A549 (cell line): ENCODE results near the gene TCF25. TPM values are rescaled to one million over a fixed set of nuclear protein-coding genes. Genes with fewer than 3 reads are reported as not detected.

Source experiments
- ATAC-seq, 2 experiments: fragments of 200-7000 bp in 1 of 2; fragments of >200 bp in 1 of 2; cut with Nextera tagmentation in 1 of 2; cut with Tn5 transposase in 1 of 2; 3 replicates each; pipeline versions ENCODE4 v1.8.0 to v1.9.1; 2018 to 2020; ENCODE audit warnings: mild to moderate bottlenecking in 1 of 2, moderate library complexity in 1 of 2
- CTCF ChIA-PET: fragments of 300-600 bp; sonication (Branson Sonifier 250); formaldehyde crosslinking; extraction: SDS; loops from one replicate; lab custom pipeline; 2021; ENCODE audit warnings: antibody characterized with exemption, inconsistent platforms; lab: Yijun Ruan, JAX
- POLR2A ChIA-PET: fragments of 350-600 bp; formaldehyde crosslinking; extraction: SDS; loops from one replicate; lab custom pipeline; 2021; ENCODE audit warnings: antibody characterized with exemption, inconsistent platforms; lab: Yijun Ruan, JAX
- DNase-seq, 2 experiments: peaks; one replicate each; pipeline versions ENCODE4 v3.0.0 to v3.0.0-alpha.2; 2011 to 2016; ENCODE audit warnings: low read depth in 1 of 2, low spot score in 1 of 2
- FAIRE-seq: peaks from 2 replicates; lab custom pipeline; 2011; peaks lifted over from hg19 to GRCh38; lab: Jason Lieb, UNC
- H3K27ac ChIP-seq, 2 experiments: fragments of >200 bp; sonication (Bioruptor Twin); formaldehyde crosslinking; 3 replicates each; pipeline ENCODE4 v1.5.1; 2016 to 2017
- H3K4me1 ChIP-seq: fragments of >200 bp; sonication (Bioruptor Twin); formaldehyde crosslinking; 3 replicates; pipeline ENCODE4 v1.6.1; 2016
- H3K4me2 ChIP-seq: fragments of >200 bp; sonication (Bioruptor Twin); formaldehyde crosslinking; 3 replicates; pipeline ENCODE4 v1.6.1; 2016
- H3K4me3 ChIP-seq: fragments of >200 bp; sonication (Bioruptor Twin); formaldehyde crosslinking; 3 replicates; pipeline ENCODE4 v1.5.1; 2016
- H3K9me3 ChIP-seq: fragments of >200 bp; sonication (Bioruptor Twin); formaldehyde crosslinking; 3 replicates; pipeline ENCODE4 v1.6.1; 2016
- BHLHE40 ChIP-seq: IDR thresholded peaks from 2 replicates; pipeline ENCODE4 v1.6.1; 2012; ENCODE audit warnings: low read depth, low read length, inconsistent platforms
- CBX2 ChIP-seq: fragments of 200-600 bp; sonication (generic); IDR thresholded peaks from 2 replicates; pipeline ENCODE4 v1.6.1; 2016; ENCODE audit warnings: low read depth, mild to moderate bottlenecking, borderline replicate concordance
- CHD2 ChIP-seq: fragments of 150-350 bp; IDR thresholded peaks from 2 replicates; pipeline ENCODE4 v1.6.1; 2014; ENCODE audit warnings: low read length; ENCODE audit not compliant: partially characterized antibody
- CHD4 ChIP-seq: fragments of 200-600 bp; sonication (generic); IDR thresholded peaks from 2 replicates; pipeline ENCODE4 v1.6.1; 2016; ENCODE audit warnings: antibody characterized with exemption, mild to moderate bottlenecking, borderline replicate concordance
- EP300 ChIP-seq, 2 experiments: fragments of >200 bp; sonication (Bioruptor Twin); formaldehyde crosslinking; IDR thresholded peaks; 2 replicates in 1 of 2; 3 replicates in 1 of 2; pipeline ENCODE4 v1.6.1; 2016 to 2017
- ESRRA ChIP-seq: fragments of 150-350 bp; IDR thresholded peaks from 2 replicates; pipeline ENCODE4 v1.6.1; 2014; ENCODE audit warnings: mild to moderate bottlenecking, low read length, borderline replicate concordance
- FOSB ChIP-seq: fragments of 250-450 bp; sonication (Bioruptor Pico); IDR thresholded peaks from 2 replicates; pipeline ENCODE4 v1.5.0; 2020; ENCODE audit warnings: mild to moderate bottlenecking, moderate library complexity
- FOSL2 ChIP-seq, 2 experiments: fragments of 450-650 bp in 1 of 2; fragments of >200 bp in 1 of 2; sonication (Bioruptor Twin) in 1 of 2; formaldehyde crosslinking; IDR thresholded peaks; 2 replicates each; pipeline versions ENCODE4 v1.5.0 to v1.6.1; 2016 to 2020; ENCODE audit warnings: mild to moderate bottlenecking in 1 of 2, moderate library complexity in 1 of 2
- GATA3 ChIP-seq: IDR thresholded peaks from 2 replicates; pipeline ENCODE4 v1.6.1; 2012; ENCODE audit warnings: borderline replicate concordance
- HEYL ChIP-seq: fragments of 250-450 bp; sonication (Bioruptor Pico); IDR thresholded peaks from 2 replicates; pipeline ENCODE4 v1.8.0; 2021; ENCODE audit warnings: mild to moderate bottlenecking, moderate library complexity
- HOXA7 ChIP-seq: fragments of 250-450 bp; sonication (Bioruptor Pico); IDR thresholded peaks from 2 replicates; pipeline ENCODE4 v1.5.0; 2020; ENCODE audit warnings: mild to moderate bottlenecking, moderate library complexity
- KDM1A ChIP-seq: fragments of 200-600 bp; sonication (generic); IDR thresholded peaks from 2 replicates; pipeline ENCODE4 v1.6.1; 2016; ENCODE audit warnings: low read depth, mild to moderate bottlenecking
- KDM5A ChIP-seq: fragments of 200-600 bp; sonication (generic); IDR thresholded peaks from 2 replicates; pipeline ENCODE4 v1.6.1; 2016; ENCODE audit warnings: antibody characterized with exemption, mild to moderate bottlenecking
- MAZ ChIP-seq: fragments of 150-350 bp; IDR thresholded peaks from 2 replicates; pipeline ENCODE4 v1.6.1; 2014; ENCODE audit warnings: antibody characterized with exemption, low read depth, low read length, borderline replicate concordance
- MYC ChIP-seq: IDR thresholded peaks from 2 replicates; pipeline ENCODE4 v1.6.1; 2012; ENCODE audit warnings: mild to moderate bottlenecking, inconsistent platforms, low read length, improper control_type of control experiment, borderline replicate concordance
- NR3C1 ChIP-seq: fragments of >200 bp; sonication (Bioruptor Twin); formaldehyde crosslinking; IDR thresholded peaks from 3 replicates; pipeline ENCODE4 v1.6.1; 2017
- POLR2A ChIP-seq: IDR thresholded peaks from 2 replicates; pipeline ENCODE4 v1.6.1; 2012; ENCODE audit warnings: mild to moderate bottlenecking, low read length
- RAD21 ChIP-seq, 2 experiments: fragments of >200 bp in 1 of 2; sonication (Bioruptor Twin) in 1 of 2; formaldehyde crosslinking in 1 of 2; IDR thresholded peaks in 1 of 2; conservative IDR thresholded peaks in 1 of 2; 2 replicates in 1 of 2; 3 replicates in 1 of 2; pipeline ENCODE4 v1.6.1; 2012 to 2018; ENCODE audit warnings: inconsistent platforms in 1 of 2
- RFX5 ChIP-seq: fragments of 450-650 bp; IDR thresholded peaks from 2 replicates; pipeline ENCODE4 v1.7.1; 2014; ENCODE audit warnings: antibody characterized with exemption, mild to moderate bottlenecking, moderate library complexity
- RNF2 ChIP-seq: fragments of 200-600 bp; sonication (generic); IDR thresholded peaks from 2 replicates; pipeline ENCODE4 v1.6.1; 2016; ENCODE audit warnings: low read depth, mild to moderate bottlenecking, antibody characterized with exemption, moderate library complexity, borderline replicate concordance
- SMC3 ChIP-seq: fragments of >200 bp; sonication (Bioruptor Twin); formaldehyde crosslinking; IDR thresholded peaks from 3 replicates; pipeline ENCODE4 v1.6.1; 2018; ENCODE audit warnings: inconsistent platforms
- SREBF2 ChIP-seq: fragments of 450-650 bp; IDR thresholded peaks from 2 replicates; pipeline ENCODE4 v1.6.1; 2014; ENCODE audit warnings: mild to moderate bottlenecking, moderate library complexity
- TFCP2L1 ChIP-seq: fragments of 250-450 bp; sonication (Bioruptor Pico); IDR thresholded peaks from 2 replicates; pipeline ENCODE4 v1.5.0; 2021; ENCODE audit warnings: mild to moderate bottlenecking
- ZFP36 ChIP-seq: fragments of 450-650 bp; IDR thresholded peaks from 2 replicates; pipeline ENCODE4 v1.6.1; 2014; ENCODE audit warnings: borderline replicate concordance; ENCODE audit not compliant: partially characterized antibody
- ZSCAN20 ChIP-seq: fragments of 250-450 bp; sonication (Bioruptor Pico); IDR thresholded peaks from 2 replicates; pipeline ENCODE4 v1.8.0; 2022; ENCODE audit warnings: mild to moderate bottlenecking, moderate library complexity
- WGBS: methylation state at CpG from one replicate; pipeline ENCODE4 v1.1.6; 2017; ENCODE audit errors: missing lambda C conversion rate; 5-methylcytosine and 5-hydroxymethylcytosine counted together
- polyA plus RNA-seq, 4 experiments: library from polyadenylated mRNA; depleted of rRNA in 3 of 4; stranded (reverse); fragments of >200 nt; fragmentation: RNase III in 1 of 4; extraction: RNeasy Plus Mini Kit Qiagen cat#74134 plus additional on column Dnase treatment in 1 of 4; gene quantifications; 2 replicates in 3 of 4; 3 replicates in 1 of 4; pipeline ENCODE4 v1.2.3, GENCODE V29; 2011 to 2017
- TF ChIP-seq, protein P1 (sequence below): fragments of 150-350 bp; IDR thresholded peaks from 2 replicates; pipeline ENCODE4 v1.6.1; 2014; ENCODE audit warnings: low read depth, mild to moderate bottlenecking, low read length
- TF ChIP-seq, protein P2 (sequence below): fragments of >200 bp; sonication (Bioruptor Twin); formaldehyde crosslinking; IDR thresholded peaks from 2 replicates; pipeline ENCODE4 v1.6.1; 2016
- TF ChIP-seq, protein P3 (sequence below): IDR thresholded peaks from 2 replicates; pipeline ENCODE4 v1.6.1; 2012; ENCODE audit warnings: low read depth, borderline replicate concordance
- TF ChIP-seq, protein P4 (sequence below): fragments of >200 bp; sonication (Bioruptor Twin); formaldehyde crosslinking; IDR thresholded peaks from 3 replicates; pipeline ENCODE4 v1.5.1; 2016
- TF ChIP-seq, protein P5 (sequence below): fragments of 250-450 bp; sonication (Bioruptor Pico); IDR thresholded peaks from 2 replicates; pipeline ENCODE4 v1.5.0; 2020; ENCODE audit warnings: low read depth, mild to moderate bottlenecking, moderate library complexity

Gene TCF25
- polyA plus RNA-seq, 2 of the 4 experiments (the other 2 are of a cell fraction), result 125 TPM

DNA sequence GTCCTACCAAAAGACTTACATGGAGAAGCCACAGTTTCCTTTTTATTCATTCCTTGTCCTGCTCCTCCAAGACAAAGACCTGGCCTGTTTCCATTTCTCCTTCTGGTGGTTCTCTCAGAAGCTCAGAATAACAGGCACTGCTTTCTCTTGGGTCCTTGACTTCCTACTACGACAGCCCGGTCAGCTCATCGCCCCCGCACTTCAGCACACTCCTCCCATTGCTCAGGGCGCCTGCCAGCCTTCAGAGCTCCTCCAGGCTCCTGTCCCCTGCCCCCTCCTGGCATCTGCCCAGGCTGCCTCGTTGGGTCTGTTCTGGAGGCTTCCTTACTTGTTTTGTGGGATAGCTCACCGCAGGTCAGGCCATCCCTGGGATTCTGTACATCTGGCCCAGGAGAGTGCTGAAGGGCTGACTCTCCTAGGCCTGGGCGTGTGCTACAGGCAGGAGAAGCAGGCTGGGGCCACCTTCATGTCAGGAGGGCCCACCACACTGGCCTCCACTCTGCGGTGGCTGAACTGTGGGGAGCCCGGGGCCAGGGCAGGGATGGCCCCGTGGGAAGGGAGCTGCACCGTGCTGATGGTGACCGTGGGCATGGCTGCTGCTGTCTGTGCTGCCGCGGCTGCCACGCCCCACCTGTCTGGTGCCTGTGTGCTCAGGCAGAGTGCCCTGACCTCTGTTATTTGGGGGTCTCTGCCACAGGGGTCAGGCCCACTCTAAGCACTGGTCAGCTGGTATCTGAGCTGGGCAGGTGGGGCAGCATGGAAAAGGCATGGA, 17.7 kb downstream of the TCF25 start:
- FAIRE-seq (no peak), ATAC-seq (no peak)
- WGBS, result 93% methylated on average over 14 of the region's 16 CpGs
- TF ChIP-seq ZFP36 (no peak), CBX2 (no peak), ESRRA (no peak), NR3C1 (no peak), KDM1A (no peak), MYC (no peak), TFCP2L1 (CRISPR knock-in tag) (no peak), GATA3 (no peak), POLR2A (no peak), RFX5 (no peak), RNF2 (no peak), SMC3 (no peak)
- TF ChIP-seq, protein P1, sequence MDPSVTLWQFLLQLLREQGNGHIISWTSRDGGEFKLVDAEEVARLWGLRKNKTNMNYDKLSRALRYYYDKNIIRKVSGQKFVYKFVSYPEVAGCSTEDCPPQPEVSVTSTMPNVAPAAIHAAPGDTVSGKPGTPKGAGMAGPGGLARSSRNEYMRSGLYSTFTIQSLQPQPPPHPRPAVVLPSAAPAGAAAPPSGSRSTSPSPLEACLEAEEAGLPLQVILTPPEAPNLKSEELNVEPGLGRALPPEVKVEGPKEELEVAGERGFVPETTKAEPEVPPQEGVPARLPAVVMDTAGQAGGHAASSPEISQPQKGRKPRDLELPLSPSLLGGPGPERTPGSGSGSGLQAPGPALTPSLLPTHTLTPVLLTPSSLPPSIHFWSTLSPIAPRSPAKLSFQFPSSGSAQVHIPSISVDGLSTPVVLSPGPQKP, result no peak
- TF ChIP-seq, protein P2, sequence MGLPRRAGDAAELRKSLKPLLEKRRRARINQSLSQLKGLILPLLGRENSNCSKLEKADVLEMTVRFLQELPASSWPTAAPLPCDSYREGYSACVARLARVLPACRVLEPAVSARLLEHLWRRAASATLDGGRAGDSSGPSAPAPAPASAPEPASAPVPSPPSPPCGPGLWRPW, result no peak
- TF ChIP-seq, all 56 proteins: peak for 0
- ChIA-PET POLR2A (no interaction called here), CTCF (interaction anchor here (0.8 to 1.6 kb wide), 5 partner anchors 10 to 191 kb away, joined by 3 to 6 read pairs (median 4); partner anchors contain the start of gene DEF8)
- no peaks in the 10 kb centered on the region for H3K4me1 ChIP-seq
- no peak overlapping the region for H3K27ac ChIP-seq
- H3K4me2 ChIP-seq, result no peak overlapping the region
- no peaks in the 10 kb centered on the region for H3K9me3 ChIP-seq
- H3K4me3 ChIP-seq, result no peak overlapping the region
- no peak for DNase-seq

DNA sequence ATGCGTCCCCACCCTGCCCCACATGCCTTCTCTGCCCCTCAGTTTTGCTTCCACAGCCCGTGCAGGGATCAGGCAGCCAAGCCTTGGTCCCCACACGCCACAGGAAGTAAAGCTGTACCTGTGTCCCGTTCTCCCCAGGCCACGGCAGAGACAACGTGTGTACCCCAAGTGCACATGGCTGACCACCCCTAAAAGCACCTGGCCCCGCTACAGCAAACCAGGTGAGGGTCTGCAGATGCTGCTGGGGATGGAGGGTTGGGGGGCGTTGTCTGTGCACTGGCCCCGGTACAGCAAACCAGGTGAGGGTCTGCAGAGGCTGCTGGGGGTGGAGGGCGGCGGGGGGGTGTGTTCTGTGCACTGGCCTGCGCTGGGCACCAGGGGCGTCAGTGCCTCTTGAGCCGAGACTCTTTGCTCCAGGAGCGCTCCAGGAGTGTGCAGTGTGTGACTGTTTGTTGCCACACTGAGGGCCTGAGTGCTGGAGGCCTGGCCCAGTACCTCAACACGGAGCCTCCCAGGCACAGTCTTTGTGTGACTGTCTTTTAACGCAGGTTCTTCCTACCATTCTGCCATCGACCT, 18.8 kb downstream of the TCF25 start:
- DNase-seq (no peak), ATAC-seq (peak; percentile 56 to 57; a peak in 5 of 6 replicates), FAIRE-seq (no peak)
- ChIA-PET POLR2A (no interaction called here), CTCF (interaction anchor here (0.8 to 2.3 kb wide), 3 partner anchors 16 to 192 kb away, joined by 3 to 6 read pairs (median 6); no protein-coding TSS in a partner anchor)
- WGBS, result 91% methylated on average over 14 of the region's 18 CpGs
- TF ChIP-seq SREBF2, result no peak
- TF ChIP-seq FOSL2 (IDR thresholded peaks at IDR 0.05), result no peak
- TF ChIP-seq FOSL2 (CRISPR knock-in tag; IDR thresholded peaks at IDR 0.05), result no peak
- TF ChIP-seq BHLHE40, result no peak
- TF ChIP-seq, protein P3, sequence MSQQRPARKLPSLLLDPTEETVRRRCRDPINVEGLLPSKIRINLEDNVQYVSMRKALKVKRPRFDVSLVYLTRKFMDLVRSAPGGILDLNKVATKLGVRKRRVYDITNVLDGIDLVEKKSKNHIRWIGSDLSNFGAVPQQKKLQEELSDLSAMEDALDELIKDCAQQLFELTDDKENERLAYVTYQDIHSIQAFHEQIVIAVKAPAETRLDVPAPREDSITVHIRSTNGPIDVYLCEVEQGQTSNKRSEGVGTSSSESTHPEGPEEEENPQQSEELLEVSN, result no peak
- no peak for TF ChIP-seq CHD2
- no peak for TF ChIP-seq EP300 (IDR thresholded peaks at IDR 0.05)
- no peak for TF ChIP-seq FOSB (CRISPR knock-in tag)
- TF ChIP-seq RAD21 (conservative IDR thresholded peaks at IDR 0.05 in 1 of 2, IDR thresholded peaks at IDR 0.05 in 1 of 2), result no peak
- no peak for TF ChIP-seq ZSCAN20 (CRISPR knock-in tag)
- no peak for TF ChIP-seq CHD4
- TF ChIP-seq KDM5A, result no peak
- TF ChIP-seq, protein P4, sequence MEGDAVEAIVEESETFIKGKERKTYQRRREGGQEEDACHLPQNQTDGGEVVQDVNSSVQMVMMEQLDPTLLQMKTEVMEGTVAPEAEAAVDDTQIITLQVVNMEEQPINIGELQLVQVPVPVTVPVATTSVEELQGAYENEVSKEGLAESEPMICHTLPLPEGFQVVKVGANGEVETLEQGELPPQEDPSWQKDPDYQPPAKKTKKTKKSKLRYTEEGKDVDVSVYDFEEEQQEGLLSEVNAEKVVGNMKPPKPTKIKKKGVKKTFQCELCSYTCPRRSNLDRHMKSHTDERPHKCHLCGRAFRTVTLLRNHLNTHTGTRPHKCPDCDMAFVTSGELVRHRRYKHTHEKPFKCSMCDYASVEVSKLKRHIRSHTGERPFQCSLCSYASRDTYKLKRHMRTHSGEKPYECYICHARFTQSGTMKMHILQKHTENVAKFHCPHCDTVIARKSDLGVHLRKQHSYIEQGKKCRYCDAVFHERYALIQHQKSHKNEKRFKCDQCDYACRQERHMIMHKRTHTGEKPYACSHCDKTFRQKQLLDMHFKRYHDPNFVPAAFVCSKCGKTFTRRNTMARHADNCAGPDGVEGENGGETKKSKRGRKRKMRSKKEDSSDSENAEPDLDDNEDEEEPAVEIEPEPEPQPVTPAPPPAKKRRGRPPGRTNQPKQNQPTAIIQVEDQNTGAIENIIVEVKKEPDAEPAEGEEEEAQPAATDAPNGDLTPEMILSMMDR, result no peak
- TF ChIP-seq, protein P5, sequence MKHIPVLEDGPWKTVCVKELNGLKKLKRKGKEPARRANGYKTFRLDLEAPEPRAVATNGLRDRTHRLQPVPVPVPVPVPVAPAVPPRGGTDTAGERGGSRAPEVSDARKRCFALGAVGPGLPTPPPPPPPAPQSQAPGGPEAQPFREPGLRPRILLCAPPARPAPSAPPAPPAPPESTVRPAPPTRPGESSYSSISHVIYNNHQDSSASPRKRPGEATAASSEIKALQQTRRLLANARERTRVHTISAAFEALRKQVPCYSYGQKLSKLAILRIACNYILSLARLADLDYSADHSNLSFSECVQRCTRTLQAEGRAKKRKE (CRISPR knock-in tag), result no peak
- TF ChIP-seq NR3C1, result no peak
- no peak for TF ChIP-seq HOXA7 (CRISPR knock-in tag)
- no peak for TF ChIP-seq MAZ
- no peak for TF ChIP-seq HEYL (CRISPR knock-in tag)
- no peak for TF ChIP-seq GATA3
- Histone ChIP-seq H3K27ac (no peak overlapping the region), H3K4me2 (no peak overlapping the region), H3K4me3 (no peak overlapping the region), H3K4me1 (no peaks in the 10 kb centered on the region), H3K9me3 (no peaks in the 10 kb centered on the region)
